Measurements from ENCODE around the gene PIGC.

The PIGC gene

DNA sequence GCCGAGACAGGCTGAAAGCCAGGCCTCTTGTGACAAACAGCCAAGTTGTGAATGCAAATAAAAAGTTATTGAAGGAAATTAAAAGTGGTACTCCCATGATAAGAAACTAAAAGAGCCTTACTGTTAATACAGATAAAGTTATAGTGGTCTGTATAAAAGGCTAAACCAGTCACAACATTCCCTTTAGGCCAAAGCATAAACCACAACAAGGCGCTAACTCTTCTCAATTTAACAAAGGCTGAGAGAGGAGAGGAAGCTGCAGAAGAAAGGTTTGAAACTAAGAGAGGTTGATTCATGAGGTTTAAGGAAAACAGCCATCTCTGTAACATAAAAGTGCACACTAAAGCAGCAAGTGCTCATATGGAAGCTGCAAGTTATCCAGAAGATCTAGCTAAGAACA, 12.7 kb downstream of the PIGC start:
- Histone ChIP-seq H3K36me3 (ENCODE audit: control insufficient read depth in 2 of 2, insufficient read depth in 1 of 2, low read length in 2 of 2) (no peaks in the 10 kb centered on the region), H3K4me1 (ENCODE audit: control insufficient read depth, insufficient read depth, low read length) (no peaks in the 10 kb centered on the region), H3K9me3 (ENCODE audit: control insufficient read depth, insufficient read depth, low read depth, low read length) (no peaks in the 10 kb centered on the region), H3K4me3 (ENCODE audit: low read depth, low read length) (no peak overlapping the region), H3K27ac (ENCODE audit: extremely low read depth, low read depth, low read length) (no peak overlapping the region)
- TF ChIP-seq ZNF23 (tag by site-specific recombination; IDR thresholded peaks at IDR 0.05; ENCODE audit: borderline replicate concordance), result no peak
- no peak for TF ChIP-seq HOXC10 (CRISPR knock-in tag; IDR thresholded peaks at IDR 0.05)
- TF ChIP-seq ZNF76 (tag by site-specific recombination; IDR thresholded peaks at IDR 0.05; ENCODE audit: borderline replicate concordance, low read depth), result no peak
- no peak for TF ChIP-seq EGR2 (tag by site-specific recombination; IDR thresholded peaks at IDR 0.05; ENCODE audit: low read depth)
- TF ChIP-seq, protein P1, sequence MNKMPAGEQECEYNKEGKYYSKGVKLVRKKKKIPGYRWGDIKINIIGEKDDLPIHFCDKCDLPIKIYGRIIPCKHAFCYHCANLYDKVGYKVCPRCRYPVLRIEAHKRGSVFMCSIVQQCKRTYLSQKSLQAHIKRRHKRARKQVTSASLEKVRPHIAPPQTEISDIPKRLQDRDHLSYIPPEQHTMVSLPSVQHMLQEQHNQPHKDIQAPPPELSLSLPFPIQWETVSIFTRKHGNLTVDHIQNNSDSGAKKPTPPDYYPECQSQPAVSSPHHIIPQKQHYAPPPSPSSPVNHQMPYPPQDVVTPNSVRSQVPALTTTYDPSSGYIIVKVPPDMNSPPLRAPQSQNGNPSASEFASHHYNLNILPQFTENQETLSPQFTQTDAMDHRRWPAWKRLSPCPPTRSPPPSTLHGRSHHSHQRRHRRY (tag by site-specific recombination; IDR thresholded peaks at IDR 0.05), result no peak
- TF ChIP-seq GLI4 (tag by site-specific recombination; IDR thresholded peaks at IDR 0.05), result no peak
- TF ChIP-seq SALL2 (tag by site-specific recombination; IDR thresholded peaks at IDR 0.05; ENCODE audit: borderline replicate concordance), result no peak
- TF ChIP-seq, protein P2, sequence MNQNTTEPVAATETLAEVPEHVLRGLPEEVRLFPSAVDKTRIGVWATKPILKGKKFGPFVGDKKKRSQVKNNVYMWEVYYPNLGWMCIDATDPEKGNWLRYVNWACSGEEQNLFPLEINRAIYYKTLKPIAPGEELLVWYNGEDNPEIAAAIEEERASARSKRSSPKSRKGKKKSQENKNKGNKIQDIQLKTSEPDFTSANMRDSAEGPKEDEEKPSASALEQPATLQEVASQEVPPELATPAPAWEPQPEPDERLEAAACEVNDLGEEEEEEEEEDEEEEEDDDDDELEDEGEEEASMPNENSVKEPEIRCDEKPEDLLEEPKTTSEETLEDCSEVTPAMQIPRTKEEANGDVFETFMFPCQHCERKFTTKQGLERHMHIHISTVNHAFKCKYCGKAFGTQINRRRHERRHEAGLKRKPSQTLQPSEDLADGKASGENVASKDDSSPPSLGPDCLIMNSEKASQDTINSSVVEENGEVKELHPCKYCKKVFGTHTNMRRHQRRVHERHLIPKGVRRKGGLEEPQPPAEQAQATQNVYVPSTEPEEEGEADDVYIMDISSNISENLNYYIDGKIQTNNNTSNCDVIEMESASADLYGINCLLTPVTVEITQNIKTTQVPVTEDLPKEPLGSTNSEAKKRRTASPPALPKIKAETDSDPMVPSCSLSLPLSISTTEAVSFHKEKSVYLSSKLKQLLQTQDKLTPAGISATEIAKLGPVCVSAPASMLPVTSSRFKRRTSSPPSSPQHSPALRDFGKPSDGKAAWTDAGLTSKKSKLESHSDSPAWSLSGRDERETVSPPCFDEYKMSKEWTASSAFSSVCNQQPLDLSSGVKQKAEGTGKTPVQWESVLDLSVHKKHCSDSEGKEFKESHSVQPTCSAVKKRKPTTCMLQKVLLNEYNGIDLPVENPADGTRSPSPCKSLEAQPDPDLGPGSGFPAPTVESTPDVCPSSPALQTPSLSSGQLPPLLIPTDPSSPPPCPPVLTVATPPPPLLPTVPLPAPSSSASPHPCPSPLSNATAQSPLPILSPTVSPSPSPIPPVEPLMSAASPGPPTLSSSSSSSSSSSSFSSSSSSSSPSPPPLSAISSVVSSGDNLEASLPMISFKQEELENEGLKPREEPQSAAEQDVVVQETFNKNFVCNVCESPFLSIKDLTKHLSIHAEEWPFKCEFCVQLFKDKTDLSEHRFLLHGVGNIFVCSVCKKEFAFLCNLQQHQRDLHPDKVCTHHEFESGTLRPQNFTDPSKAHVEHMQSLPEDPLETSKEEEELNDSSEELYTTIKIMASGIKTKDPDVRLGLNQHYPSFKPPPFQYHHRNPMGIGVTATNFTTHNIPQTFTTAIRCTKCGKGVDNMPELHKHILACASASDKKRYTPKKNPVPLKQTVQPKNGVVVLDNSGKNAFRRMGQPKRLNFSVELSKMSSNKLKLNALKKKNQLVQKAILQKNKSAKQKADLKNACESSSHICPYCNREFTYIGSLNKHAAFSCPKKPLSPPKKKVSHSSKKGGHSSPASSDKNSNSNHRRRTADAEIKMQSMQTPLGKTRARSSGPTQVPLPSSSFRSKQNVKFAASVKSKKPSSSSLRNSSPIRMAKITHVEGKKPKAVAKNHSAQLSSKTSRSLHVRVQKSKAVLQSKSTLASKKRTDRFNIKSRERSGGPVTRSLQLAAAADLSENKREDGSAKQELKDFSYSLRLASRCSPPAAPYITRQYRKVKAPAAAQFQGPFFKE (tag by site-specific recombination; IDR thresholded peaks at IDR 0.05; ENCODE audit: borderline replicate concordance), result no peak
- TF ChIP-seq ZNF510 (tag by site-specific recombination; IDR thresholded peaks at IDR 0.05; ENCODE audit: insufficient replicate concordance), result no peak
- TF ChIP-seq, protein P3, sequence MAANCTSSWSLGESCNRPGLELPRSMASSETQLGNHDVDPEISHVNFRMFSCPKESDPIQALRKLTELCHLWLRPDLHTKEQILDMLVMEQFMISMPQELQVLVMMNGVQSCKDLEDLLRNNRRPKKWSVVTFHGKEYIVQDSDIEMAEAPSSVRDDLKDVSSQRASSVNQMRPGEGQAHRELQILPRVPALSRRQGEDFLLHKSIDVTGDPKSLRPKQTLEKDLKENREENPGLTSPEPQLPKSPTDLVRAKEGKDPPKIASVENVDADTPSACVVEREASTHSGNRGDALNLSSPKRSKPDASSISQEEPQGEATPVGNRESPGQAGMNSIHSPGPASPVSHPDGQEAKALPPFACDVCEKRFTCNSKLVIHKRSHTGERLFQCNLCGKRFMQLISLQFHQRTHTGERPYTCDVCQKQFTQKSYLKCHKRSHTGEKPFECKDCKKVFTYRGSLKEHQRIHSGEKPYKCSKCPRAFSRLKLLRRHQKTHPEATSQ (tag by site-specific recombination; IDR thresholded peaks at IDR 0.05), result no peak
- no peak for TF ChIP-seq ZFP41 (tag by site-specific recombination; IDR thresholded peaks at IDR 0.05; ENCODE audit: borderline replicate concordance)
- TF ChIP-seq ZNF701 (tag by site-specific recombination; IDR thresholded peaks at IDR 0.05), result no peak
- TF ChIP-seq ZNF560 (tag by site-specific recombination; IDR thresholded peaks at IDR 0.05; ENCODE audit: borderline replicate concordance), result no peak
- no peak for TF ChIP-seq ZNF341 (tag by site-specific recombination; IDR thresholded peaks at IDR 0.05; ENCODE audit: low read depth)
- TF ChIP-seq ZNF585B (tag by site-specific recombination; IDR thresholded peaks at IDR 0.05), result no peak
- TF ChIP-seq, protein P4, sequence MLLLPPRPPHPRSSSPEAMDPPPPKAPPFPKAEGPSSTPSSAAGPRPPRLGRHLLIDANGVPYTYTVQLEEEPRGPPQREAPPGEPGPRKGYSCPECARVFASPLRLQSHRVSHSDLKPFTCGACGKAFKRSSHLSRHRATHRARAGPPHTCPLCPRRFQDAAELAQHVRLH (tag by site-specific recombination; IDR thresholded peaks at IDR 0.05), result no peak
- no peak for TF ChIP-seq ZNF423 (tag by site-specific recombination; IDR thresholded peaks at IDR 0.05)
- TF ChIP-seq, protein P5, sequence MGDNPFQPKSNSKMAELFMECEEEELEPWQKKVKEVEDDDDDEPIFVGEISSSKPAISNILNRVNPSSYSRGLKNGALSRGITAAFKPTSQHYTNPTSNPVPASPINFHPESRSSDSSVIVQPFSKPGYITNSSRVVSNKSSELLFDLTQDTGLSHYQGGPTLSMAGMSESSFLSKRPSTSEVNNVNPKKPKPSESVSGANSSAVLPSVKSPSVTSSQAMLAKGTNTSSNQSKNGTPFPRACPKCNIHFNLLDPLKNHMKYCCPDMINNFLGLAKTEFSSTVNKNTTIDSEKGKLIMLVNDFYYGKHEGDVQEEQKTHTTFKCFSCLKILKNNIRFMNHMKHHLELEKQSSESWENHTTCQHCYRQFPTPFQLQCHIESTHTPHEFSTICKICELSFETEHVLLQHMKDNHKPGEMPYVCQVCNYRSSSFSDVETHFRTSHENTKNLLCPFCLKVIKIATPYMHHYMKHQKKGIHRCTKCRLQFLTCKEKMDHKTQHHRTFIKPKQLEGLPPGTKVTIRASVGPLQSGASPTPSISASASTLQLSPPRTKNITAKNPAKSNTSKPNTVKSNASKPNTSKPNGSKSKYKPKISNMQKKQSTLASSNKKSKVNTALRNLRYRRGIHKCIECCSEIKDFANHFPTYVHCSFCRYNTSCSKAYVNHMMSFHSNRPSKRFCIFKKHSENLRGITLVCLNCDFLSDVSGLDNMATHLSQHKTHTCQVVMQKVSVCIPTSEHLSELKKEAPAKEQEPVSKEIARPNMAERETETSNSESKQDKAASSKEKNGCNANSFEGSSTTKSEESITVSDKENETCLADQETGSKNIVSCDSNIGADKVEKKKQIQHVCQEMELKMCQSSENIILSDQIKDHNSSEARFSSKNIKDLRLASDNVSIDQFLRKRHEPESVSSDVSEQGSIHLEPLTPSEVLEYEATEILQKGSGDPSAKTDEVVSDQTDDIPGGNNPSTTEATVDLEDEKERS (tag by site-specific recombination; IDR thresholded peaks at IDR 0.05), result no peak
- ChIA-PET POLR2A (no interaction called here), CTCF (interaction anchor here (1.2 kb wide), 1 partner anchor 115 kb away, joined by 3 read pairs; no protein-coding TSS in a partner anchor)
